Loucy (cell line): ENCODE measurements around the gene SNX13.

Source experiments
- H2AFZ ChIP-seq: fragments of 200-600 bp; sonication (generic); 2 replicates; pipeline ENCODE4 v1.6.0; 2016; ENCODE audit warnings: antibody characterized with exemption, mild to moderate bottlenecking, low read length, moderate library complexity
- H3F3A ChIP-seq: fragments of 200-600 bp; 2 replicates; pipeline ENCODE4 v1.6.0; 2016; ENCODE audit warnings: antibody characterized with exemption, low read depth, mild to moderate bottlenecking
- H3K27me3 ChIP-seq: fragments of 200-600 bp; sonication (generic); 2 replicates; pipeline ENCODE4 v1.6.1; 2014; ENCODE audit warnings: low read length, mild to moderate bottlenecking; ENCODE audit not compliant: insufficient read depth, poor library complexity, severe bottlenecking
- H3K36me3 ChIP-seq: fragments of 200-600 bp; sonication (generic); 2 replicates; pipeline ENCODE4 v1.6.1; 2016; ENCODE audit warnings: low read length; ENCODE audit not compliant: insufficient read depth
- H3K4me1 ChIP-seq: fragments of 200-600 bp; sonication (generic); 2 replicates; pipeline ENCODE4 v1.5.1; 2014; ENCODE audit warnings: low read length, mild to moderate bottlenecking; ENCODE audit not compliant: insufficient read depth, poor library complexity, severe bottlenecking
- H3K4me2 ChIP-seq: fragments of 200-600 bp; sonication (generic); 2 replicates; pipeline ENCODE4 v1.6.0; 2014; ENCODE audit warnings: antibody characterized with exemption, low read length, low read depth, mild to moderate bottlenecking; ENCODE audit not compliant: poor library complexity, severe bottlenecking
- H3K4me3 ChIP-seq: fragments of 200-600 bp; sonication (generic); 2 replicates; pipeline ENCODE4 v1.5.1; 2014; ENCODE audit warnings: low read length, mild to moderate bottlenecking, mixed read lengths; ENCODE audit not compliant: poor library complexity, severe bottlenecking
- H3K79me2 ChIP-seq: fragments of 200-600 bp; sonication (generic); 2 replicates; pipeline ENCODE4 v1.6.1; 2014; ENCODE audit warnings: low read length; ENCODE audit not compliant: insufficient read depth
- H3K9ac ChIP-seq: fragments of 200-600 bp; sonication (generic); 2 replicates; pipeline ENCODE4 v1.6.0; 2014; ENCODE audit warnings: mild to moderate bottlenecking, low read depth, low read length, moderate library complexity; ENCODE audit not compliant: poor library complexity, severe bottlenecking
- H3K9me2 ChIP-seq: fragments of 200-600 bp; sonication (generic); replicated peaks from 2 replicates; pipeline ENCODE4 v1.6.1; 2016; ENCODE audit warnings: low read depth, low read length, mixed read lengths
- H3K9me3 ChIP-seq: fragments of 200-600 bp; sonication (generic); 2 replicates; pipeline ENCODE4 v1.6.1; 2014; ENCODE audit warnings: mild to moderate bottlenecking, antibody characterized with exemption, low read length, low read depth; ENCODE audit not compliant: insufficient read depth
- H4K20me1 ChIP-seq: fragments of 200-600 bp; sonication (generic); 2 replicates; pipeline ENCODE4 v1.6.0; 2014; ENCODE audit warnings: antibody characterized with exemption, low read length, mild to moderate bottlenecking; ENCODE audit not compliant: insufficient read depth, poor library complexity, severe bottlenecking
- CTCF ChIP-seq: fragments of 200-600 bp; sonication (generic); conservative IDR thresholded peaks from 2 replicates; pipeline ENCODE4 v1.5.1; 2014; ENCODE audit warnings: mild to moderate bottlenecking, antibody characterized with exemption, low read length
- EZH2phosphoT487 ChIP-seq: fragments of 200-600 bp; IDR thresholded peaks from 2 replicates; pipeline ENCODE4 v1.6.1; 2018; ENCODE audit warnings: antibody characterized with exemption, mild to moderate bottlenecking, moderate library complexity, borderline replicate concordance

Gene SNX13

DNA sequence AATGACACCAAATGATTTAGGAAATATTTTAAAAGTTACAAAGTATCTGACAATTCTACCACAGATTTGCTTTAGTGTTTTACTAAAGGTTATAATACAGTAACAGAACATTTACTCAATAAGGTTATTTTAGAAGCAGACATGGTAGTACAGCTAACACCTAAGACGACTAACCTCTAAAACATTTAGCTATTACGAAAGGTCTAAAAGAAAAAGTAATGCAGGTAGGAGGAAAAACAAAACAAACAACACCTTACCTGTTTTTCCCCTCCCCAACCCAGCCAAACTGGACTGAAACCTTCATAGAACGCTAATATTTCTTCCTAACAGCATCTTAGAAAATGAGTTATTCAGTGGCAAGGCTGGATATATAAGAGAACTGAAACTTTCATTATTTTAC, 111.3 kb downstream of the SNX13 start:
- Histone ChIP-seq H3K4me1 (no peaks in the 10 kb centered on the region), H3K9me3 (no peaks in the 10 kb centered on the region), H2AFZ (no peak overlapping the region), H3K4me3 (no peak overlapping the region), H3F3A (no peaks in the 10 kb centered on the region), H3K79me2 (no peaks in the 10 kb centered on the region), H4K20me1 (no peaks in the 10 kb centered on the region), H3K9ac (no peak overlapping the region), H3K9me2 (no peaks in the 10 kb centered on the region), H3K27me3 (no peaks in the 10 kb centered on the region), H3K4me2 (no peak overlapping the region), H3K36me3 (peaks cover 11% of the 10 kb centered on the region; the same call in 1 of the 2 replicates)
- TF ChIP-seq EZH2phosphoT487 = no peak
- TF ChIP-seq CTCF = no peak

DNA sequence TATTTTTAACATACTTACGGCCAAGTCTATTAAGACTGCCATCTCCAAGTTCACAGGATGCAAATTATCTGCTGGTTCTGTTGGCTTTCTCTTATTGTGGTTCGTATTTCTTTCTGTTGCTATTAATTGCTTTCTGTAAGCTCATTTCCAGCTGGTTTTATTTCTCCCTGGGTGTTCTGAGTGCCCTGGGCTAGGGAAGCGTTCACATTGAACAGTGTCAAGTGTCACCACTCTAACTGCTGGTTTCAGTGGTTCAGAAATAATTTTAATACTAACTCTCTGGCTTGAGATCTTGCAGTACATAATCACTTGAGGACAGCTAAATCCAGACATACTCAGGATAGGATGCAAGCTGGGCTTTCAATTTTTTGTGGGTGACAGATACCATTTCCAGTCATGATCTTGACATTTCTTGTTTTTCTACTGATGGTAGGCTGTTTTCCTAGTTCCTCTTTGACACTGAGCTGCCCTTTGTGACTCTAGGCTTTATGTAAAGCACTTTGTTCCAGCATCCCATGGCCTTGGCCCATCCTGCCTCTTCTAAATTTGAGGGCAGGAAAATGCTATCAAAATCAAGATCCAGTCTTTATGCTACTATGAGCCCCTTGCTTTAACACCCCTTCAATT, 117.6 kb downstream of the SNX13 start:
- H3K9me2 ChIP-seq = no peaks in the 10 kb centered on the region
- H3K9me3 ChIP-seq = no peaks in the 10 kb centered on the region
- no peaks in the 10 kb centered on the region for H4K20me1 ChIP-seq
- H3K4me3 ChIP-seq = no peak overlapping the region
- 0 out of 2 replicates have a peak, but pooled peaks cover 12% of the 10 kb centered on the region for H3K36me3 ChIP-seq
- no peak overlapping the region for H2AFZ ChIP-seq
- no peaks in the 10 kb centered on the region for H3F3A ChIP-seq
- TF ChIP-seq EZH2phosphoT487 = no peak
- no peak for TF ChIP-seq CTCF
- H3K4me1 ChIP-seq = no peaks in the 10 kb centered on the region
- no peaks in the 10 kb centered on the region for H3K79me2 ChIP-seq
- no peaks in the 10 kb centered on the region for H3K27me3 ChIP-seq
- no peak overlapping the region for H3K9ac ChIP-seq
- H3K4me2 ChIP-seq = no peak overlapping the region

DNA sequence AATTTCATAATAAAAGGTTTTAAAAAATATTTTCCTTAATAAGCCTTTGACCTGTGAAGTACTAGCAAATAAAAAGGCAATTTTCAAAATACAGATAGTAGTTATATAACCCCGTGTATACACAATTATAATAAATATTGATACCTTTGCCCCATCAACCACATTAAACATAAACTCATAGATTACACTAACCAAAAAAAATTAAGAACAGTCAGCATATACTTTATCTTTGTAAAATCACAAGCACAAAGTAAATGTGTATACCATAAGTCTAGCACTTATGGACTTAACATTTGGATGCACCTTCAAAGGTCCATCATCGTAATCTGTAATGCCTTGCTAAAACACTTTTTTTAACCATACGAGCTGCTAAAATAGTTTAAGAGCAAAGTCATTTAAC, 123.4 kb downstream of the SNX13 start:
- Histone ChIP-seq H3K9me2 (no peaks in the 10 kb centered on the region), H4K20me1 (no peaks in the 10 kb centered on the region), H3F3A (no peaks in the 10 kb centered on the region), H3K4me1 (no peaks in the 10 kb centered on the region), H2AFZ (no peak overlapping the region), H3K27me3 (no peaks in the 10 kb centered on the region), H3K36me3 (peaks cover 5% of the 10 kb centered on the region; the same call in 1 of the 2 replicates), H3K9ac (no peak overlapping the region), H3K4me2 (no peak overlapping the region), H3K9me3 (0 out of 2 replicates have a peak, but pooled peaks cover 2% of the 10 kb centered on the region), H3K4me3 (no peak overlapping the region), H3K79me2 (no peaks in the 10 kb centered on the region)
- TF ChIP-seq CTCF (no peak), EZH2phosphoT487 (no peak)
